ENCODE measurements around the gene ZNF280B. TPM values are rescaled to one million over a fixed set of nuclear protein-coding genes. Genes with fewer than 3 reads are reported as not detected.

The ZNF280B gene
- total RNA-seq, 1 experiment from 2014 or later = 8.2 TPM

DNA sequence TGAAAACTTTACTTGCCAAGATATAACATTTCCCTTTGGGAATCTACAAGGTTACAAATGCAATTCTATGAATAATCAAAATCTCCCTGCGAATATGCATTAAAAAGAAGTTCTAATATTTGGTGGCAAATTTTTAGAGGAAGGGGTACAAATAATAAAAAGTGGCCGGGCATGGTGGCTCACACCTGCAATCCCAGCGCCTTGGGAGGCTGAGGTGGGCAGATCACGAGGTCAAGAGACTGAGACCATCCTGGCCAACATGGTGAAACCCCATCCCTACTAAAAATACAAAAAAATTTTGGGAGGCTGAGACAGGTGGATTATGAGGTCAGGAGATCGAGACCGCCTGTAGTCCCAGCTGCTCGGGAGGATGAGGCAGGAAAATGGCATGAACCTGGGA lies 47.0 kb downstream of the ZNF280B start:
- Histone ChIP-seq H4K8ac (replicated peaks; ENCODE audit: insufficient read length, low read depth, low read length) (no peak overlapping the region), H3K27ac (ENCODE audit: insufficient read length, low read depth, low read length) (no peak overlapping the region), H3K9ac (ENCODE audit: extremely low read depth, insufficient read length, low read length) (no peak overlapping the region), H4K91ac (ENCODE audit: insufficient read length, low read depth, low read length) (no peak overlapping the region), H2BK12ac (ENCODE audit: insufficient read length, low read depth, low read length) (no peak overlapping the region), H2BK120ac (ENCODE audit: low read depth, low read length, poor library complexity, severe bottlenecking) (no peak overlapping the region), H2AK5ac (ENCODE audit: insufficient read length, low read length) (no peak overlapping the region), H3K4ac (ENCODE audit: low read depth, low read length) (no peak overlapping the region), H2AFZ (ENCODE audit: low read length) (no peak overlapping the region), H3K14ac (ENCODE audit: insufficient read depth, low read length) (no peak overlapping the region), H3K79me2 (ENCODE audit: insufficient read depth, low read length) (no peaks in the 10 kb centered on the region), H3K18ac (ENCODE audit: insufficient read length, low read depth, low read length) (no peak overlapping the region), H3K9me3 (ENCODE audit: control insufficient read depth, low read depth, low read length) (peaks cover 15% of the 10 kb centered on the region), H3K79me1 (ENCODE audit: insufficient read depth, low read depth, low read length, poor library complexity, severe bottlenecking) (no peaks in the 10 kb centered on the region), H3K4me2 (ENCODE audit: insufficient read depth, insufficient read length, low read length) (no peak overlapping the region), H2BK15ac (ENCODE audit: low read depth, low read length) (no peak overlapping the region), H4K20me1 (ENCODE audit: control insufficient read depth, insufficient read depth, insufficient read length) (no peaks in the 10 kb centered on the region), H3K56ac (ENCODE audit: insufficient read length, low read depth, low read length) (no peak overlapping the region), H3K4me1 (ENCODE audit: insufficient read depth, low read length) (no peaks in the 10 kb centered on the region), H2BK5ac (ENCODE audit: insufficient read length, low read length) (no peak overlapping the region), H3K23me2 (ENCODE audit: insufficient read length, low read depth, low read length, poor library complexity, severe bottlenecking) (no peaks in the 10 kb centered on the region), H3K27me3 (ENCODE audit: insufficient read depth, low read length) (peaks cover 8% of the 10 kb centered on the region), H2BK20ac (ENCODE audit: low read depth, low read length, poor library complexity, severe bottlenecking) (no peak overlapping the region), H3T11ph (ENCODE audit: low read length) (no peak overlapping the region), H4K5ac (ENCODE audit: insufficient read length, low read depth, low read length) (no peak overlapping the region), H3K23ac (ENCODE audit: insufficient read length, low read depth, low read length) (no peak overlapping the region)
- Mint-ChIP-seq H3K4me3 (no peak overlapping the region), H3K36me3 (ENCODE audit: insufficient read depth in 1 of 3, low read depth in 3 of 3) (peaks cover 8 to 11% (median 10%) of the 10 kb centered on the region in 3 experiments; a peak in 6 of 7 replicates), H3K9me3 (peaks cover 28 to 38% of the 10 kb centered on the region in 2 experiments), H3K4me1 (peaks cover 0 to 2% of the 10 kb centered on the region in 2 experiments; a peak in 2 of 4 replicates), H3K27me3 (ENCODE audit: low read depth) (peaks cover 100% of the 10 kb centered on the region), H3K27ac (no peak overlapping the region)
- no peak for DNase-seq
- no CpG with 5 or more reads among the region's 7 CpGs for WGBS (ENCODE audit: extremely low coverage, insufficient read length, low lambda C conversion rate)
- TF ChIP-seq, protein P1, sequence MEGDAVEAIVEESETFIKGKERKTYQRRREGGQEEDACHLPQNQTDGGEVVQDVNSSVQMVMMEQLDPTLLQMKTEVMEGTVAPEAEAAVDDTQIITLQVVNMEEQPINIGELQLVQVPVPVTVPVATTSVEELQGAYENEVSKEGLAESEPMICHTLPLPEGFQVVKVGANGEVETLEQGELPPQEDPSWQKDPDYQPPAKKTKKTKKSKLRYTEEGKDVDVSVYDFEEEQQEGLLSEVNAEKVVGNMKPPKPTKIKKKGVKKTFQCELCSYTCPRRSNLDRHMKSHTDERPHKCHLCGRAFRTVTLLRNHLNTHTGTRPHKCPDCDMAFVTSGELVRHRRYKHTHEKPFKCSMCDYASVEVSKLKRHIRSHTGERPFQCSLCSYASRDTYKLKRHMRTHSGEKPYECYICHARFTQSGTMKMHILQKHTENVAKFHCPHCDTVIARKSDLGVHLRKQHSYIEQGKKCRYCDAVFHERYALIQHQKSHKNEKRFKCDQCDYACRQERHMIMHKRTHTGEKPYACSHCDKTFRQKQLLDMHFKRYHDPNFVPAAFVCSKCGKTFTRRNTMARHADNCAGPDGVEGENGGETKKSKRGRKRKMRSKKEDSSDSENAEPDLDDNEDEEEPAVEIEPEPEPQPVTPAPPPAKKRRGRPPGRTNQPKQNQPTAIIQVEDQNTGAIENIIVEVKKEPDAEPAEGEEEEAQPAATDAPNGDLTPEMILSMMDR (conservative IDR thresholded peaks at IDR 0.05) = no peak
